Muscle of arm (tissue), 12 donors: ENCODE data around the gene USP7. TPM values are rescaled to one million over a fixed set of nuclear protein-coding genes. Genes with fewer than 3 reads are reported as not detected.
"Not testable (repeated sequence)": the region's sequence is repeated elsewhere in the genome, so short reads cannot be mapped to it uniquely, and the experiment has no call there.

Source experiments
- DNase-seq: peaks from one replicate; pipeline ENCODE4 v3.0.0-alpha.2; 2013
- polyA plus RNA-seq, 12 donors: library from polyadenylated mRNA; unstranded; fragments of 120-200 nt; gene quantifications; one replicate each; pipeline ENCODE4 v1.2.1, GENCODE V29; 2013; ENCODE audit not compliant: insufficient read length in 12 of 12

The USP7 gene
- polyA plus RNA-seq, 12 donors, result 53.8 to 107 (median 76.1) TPM

GRCh38 chr16:8882041-8882617 is 81.6 kb downstream of the USP7 start, which contains the start of gene LITAFD:
Gene LITAFD, plus strand, starts transcription at chr16:8882351. Its CDS starts 2,005 bp downstream, at chr16:8884356.
- DNase-seq, result no peak

DNA sequence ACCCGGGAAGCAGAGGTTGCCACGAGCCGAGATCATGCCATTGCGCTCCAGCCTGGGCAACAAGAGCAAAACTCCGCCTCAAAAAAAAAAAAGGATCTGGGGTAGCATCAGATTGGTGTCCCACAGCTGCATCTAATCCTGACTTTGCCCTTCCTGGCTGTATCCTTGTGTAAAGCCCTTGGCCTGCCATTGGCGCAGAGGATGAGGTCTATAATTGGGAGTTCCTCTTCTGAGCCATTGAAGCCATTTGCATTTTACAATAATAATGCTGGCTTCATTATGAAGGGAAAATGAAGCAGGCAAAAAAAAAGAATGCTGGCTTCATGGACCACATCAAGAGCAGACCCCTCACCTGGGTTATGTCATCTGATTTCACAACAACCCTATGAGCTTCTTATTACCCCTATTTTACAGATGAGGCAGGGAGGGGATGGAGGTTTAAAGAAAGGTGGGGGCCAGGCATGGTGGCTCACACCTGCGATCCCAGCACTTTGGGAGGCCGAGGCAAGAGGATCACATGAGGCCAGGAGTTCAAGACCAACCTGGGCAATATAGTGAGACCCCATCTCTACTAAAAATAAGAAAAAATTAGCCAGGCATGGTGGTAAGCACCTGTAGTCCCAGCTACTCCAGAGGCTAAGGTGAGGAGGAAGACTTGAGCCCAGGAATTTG is 82.7 kb downstream of the USP7 start:
- no peak for DNase-seq

GRCh38 chr16:8878523-8878911 is 85.2 kb downstream of the USP7 start:
- no peak for DNase-seq

DNA sequence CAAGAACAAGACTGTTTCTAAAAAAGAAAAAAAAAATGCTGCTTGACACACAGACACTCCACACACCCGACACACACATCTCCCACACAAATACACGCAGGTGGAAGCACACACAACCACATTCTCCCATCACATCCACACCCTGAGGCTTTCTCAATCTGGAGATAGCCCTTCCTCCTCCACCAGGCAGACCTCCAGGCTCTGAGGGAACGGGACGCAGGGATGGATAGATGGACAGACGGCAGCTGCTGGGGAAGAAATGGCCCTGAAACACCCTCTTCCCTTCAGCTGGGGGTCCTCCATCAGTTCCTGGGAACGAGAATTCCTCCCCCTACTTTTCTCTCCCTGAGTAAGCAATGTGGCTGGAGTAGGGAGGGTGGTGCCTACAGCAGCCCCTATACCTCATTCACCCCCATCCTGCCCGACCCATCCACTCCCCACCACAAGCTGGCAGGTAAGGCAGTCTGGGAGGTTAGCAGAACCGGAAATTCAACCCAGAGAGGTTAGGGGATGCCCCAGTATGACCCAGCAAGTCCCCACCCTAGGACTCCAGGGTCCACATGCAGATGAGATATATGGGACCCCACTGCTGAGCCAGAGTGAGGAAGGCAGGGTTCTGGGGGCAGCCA is 85.7 kb downstream of the USP7 start:
- no peak for DNase-seq

DNA sequence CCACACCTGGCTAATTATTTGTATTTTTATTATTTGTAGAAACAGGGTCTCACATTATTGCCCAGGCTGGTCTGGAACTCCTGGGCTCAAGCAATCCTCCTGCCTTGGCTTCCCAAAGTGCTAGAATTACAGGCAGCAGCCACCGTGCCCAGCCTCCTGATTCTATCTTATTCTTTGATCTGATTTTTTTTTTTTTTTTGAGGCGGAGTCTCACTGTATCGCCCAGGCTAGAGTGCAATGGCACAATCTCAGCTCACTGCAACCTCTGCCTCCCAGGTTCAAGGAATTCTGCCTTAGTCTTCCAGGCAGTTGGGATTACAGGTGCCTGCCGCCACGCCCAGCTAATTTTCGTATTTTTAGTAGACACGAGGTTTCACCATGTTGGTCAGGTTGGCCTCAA is 88.4 kb downstream of the USP7 start:
- not testable (repeated sequence) for DNase-seq

- DNase-seq, result no peak
These were observed 89.3 kb downstream of the USP7 start for GRCh38 chr16:8874388-8874787.

DNA sequence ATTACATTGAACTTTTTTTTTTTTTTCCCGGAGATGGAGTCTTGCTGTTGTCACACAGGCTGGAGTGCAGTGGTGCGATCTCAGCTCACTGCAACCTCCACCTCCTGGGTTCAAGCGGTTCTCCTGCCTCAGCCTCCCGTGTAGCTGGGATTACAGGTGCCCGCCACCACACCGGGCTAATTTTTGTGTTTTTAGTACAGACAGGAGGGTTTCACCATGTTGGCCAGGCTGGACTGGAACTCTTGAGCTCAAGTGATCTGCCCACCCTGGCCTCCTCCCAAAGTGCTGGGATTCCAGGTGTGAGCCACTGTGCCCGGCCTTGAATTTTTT is 89.9 kb downstream of the USP7 start:
- DNase-seq, result not testable (repeated sequence)

DNA sequence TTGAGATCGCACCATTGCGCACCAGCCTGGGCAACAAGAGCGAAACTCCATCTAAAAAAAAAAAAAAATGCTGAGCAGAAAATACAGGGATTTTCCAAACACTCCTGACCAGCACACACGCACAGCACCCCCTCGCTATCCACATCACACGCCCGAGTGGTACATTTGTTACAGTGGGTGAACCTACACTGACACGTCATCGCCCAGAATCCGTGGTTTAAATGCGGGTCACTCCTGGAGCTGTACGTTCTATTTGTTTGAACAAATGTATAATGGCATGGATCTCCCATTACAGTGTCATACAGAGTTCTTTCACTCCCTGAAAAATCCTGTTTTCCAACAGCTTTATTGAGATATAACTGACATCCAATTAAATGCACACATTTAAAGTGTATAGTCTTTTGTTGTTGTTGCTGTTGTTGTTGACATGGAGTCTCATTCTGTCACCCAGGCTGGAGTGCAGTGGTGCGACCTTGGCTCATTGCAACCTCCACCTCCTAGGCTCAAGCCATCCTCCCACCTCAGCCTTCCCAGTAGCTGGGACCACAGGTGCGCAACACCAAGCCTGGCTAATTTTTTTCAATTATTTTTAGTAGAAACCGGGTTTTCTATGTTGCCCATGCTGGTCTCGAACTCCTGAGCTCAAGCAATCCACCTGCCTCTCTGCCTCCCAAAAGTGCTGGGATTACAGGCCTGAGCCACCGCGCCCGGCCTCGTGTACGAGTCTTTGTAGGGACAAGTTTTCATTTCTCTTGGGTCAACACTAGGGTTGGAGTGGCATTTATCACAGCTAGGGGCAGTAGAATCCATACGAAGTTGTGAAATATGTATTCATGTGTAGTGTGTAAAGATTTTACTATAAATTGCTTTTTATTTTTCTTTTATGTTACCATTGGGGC is 90.5 kb downstream of the USP7 start:
- no peak for DNase-seq

- no peak for DNase-seq
These were observed 91.6 kb downstream of the USP7 start for GRCh38 chr16:8872071-8872470.

- not testable (repeated sequence) for DNase-seq
These were observed 93.8 kb downstream of the USP7 start for GRCh38 chr16:8869988-8870241.

- DNase-seq, result no peak
These were observed 94.3 kb downstream of the USP7 start for GRCh38 chr16:8869212-8869987.

GRCh38 chr16:8868416-8869211 is 95.1 kb downstream of the USP7 start, which contains the start of gene CARHSP1:
Gene CARHSP1, minus strand, starts transcription at chr16:8869006. Its CDS starts 9,678 bp downstream, at chr16:8859328.
- peak; percentile 90 for DNase-seq

DNA sequence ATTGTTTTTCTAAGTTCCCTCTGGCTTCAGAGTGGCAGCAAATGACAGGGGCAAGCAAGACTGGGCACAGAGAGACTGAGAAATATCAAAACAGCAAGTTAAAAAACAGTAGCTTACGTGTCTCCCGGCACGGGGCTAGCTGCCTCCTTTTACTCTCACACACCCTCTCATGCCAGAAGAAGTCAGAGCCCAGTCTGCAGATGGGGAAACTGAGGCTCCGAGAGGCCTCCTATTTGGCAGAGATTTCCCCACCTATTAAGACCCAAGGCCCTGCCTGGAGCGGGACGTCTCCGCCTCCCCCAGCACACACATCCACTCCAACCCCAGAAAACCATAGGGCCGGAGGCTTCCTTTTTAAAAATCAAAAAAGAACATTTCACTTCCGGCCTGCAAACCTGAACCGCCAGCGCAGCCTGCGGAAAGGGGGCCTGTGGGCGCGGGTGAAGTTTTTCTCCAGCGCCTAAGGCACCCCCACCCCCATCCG is 95.7 kb downstream of the USP7 start:
- DNase-seq, result no peak

- DNase-seq, result no peak
These were observed 96.3 kb downstream of the USP7 start for GRCh38 chr16:8867216-8867931.

- DNase-seq, result no peak
These were observed 96.9 kb downstream of the USP7 start for GRCh38 chr16:8866884-8867215.

GRCh38 chr16:8866118-8866883 is 97.4 kb downstream of the USP7 start:
- peak; percentile 70 for DNase-seq

DNA sequence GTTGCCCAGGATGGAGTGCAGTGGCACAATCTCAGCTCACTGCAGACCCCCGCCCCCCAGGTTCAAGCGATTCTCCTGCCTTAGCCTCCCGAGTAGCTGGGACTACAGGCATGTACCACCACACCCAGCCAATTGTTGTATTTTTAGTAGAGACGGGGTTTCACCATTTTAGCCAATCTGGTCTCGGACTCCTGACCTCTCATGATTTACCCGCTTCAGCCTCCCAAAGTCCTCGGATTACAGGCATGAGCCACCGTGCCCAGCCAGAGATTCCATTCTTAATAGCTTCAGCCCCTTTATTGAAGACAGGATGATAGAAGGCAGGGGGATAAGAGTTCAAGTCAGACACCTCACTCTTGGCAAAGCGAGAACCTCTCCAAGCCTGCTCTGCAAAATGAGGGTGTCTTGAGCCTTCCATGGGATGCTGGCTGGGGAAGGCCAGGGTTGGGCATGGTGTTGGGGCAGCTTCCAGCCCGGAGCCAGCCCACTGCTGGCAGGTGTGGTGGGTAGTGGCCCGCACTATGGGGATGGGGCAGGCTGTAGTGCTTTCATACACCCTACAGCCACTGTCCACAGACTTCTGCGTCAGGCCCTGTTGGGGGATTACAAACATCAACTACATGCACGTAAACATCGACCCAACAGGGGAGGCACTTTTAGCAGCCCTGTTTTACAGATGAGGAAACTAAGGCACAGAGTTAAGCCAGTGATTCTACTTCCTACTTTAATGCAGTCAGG is 98.4 kb downstream of the USP7 start:
- DNase-seq, result no peak

- DNase-seq, result no peak
These were observed 99.1 kb downstream of the USP7 start for GRCh38 chr16:8864480-8865110.
